Mesodermal cell (in vitro differentiated cells): ENCODE results near the gene EXOC2.
"Not testable (repeated sequence)": the region's sequence is repeated elsewhere in the genome, so short reads cannot be mapped to it uniquely, and the experiment has no call there.

Experiments
- H3K27ac ChIP-seq: 2 replicates; pipeline ENCODE4 v1.7.0; 2013; ENCODE audit warnings: mild to moderate bottlenecking, low read depth, low read length, moderate library complexity; ENCODE audit not compliant: severe bottlenecking
- H3K36me3 ChIP-seq: 2 replicates; pipeline ENCODE4 v1.7.1; 2013; ENCODE audit warnings: mild to moderate bottlenecking, low read length, moderate library complexity; ENCODE audit not compliant: control insufficient read depth, insufficient read depth
- H3K4me1 ChIP-seq: one replicate; pipeline ENCODE4 v1.7.1; 2013; ENCODE audit warnings: mild to moderate bottlenecking, low read length; ENCODE audit not compliant: insufficient read depth, control insufficient read depth, poor library complexity, severe bottlenecking
- H3K4me3 ChIP-seq: 2 replicates; pipeline ENCODE4 v1.7.0; 2013; ENCODE audit warnings: low read length, control low read depth, mild to moderate bottlenecking; ENCODE audit not compliant: insufficient read depth, poor library complexity, severe bottlenecking; ENCODE audit errors: extremely low read depth
- H3K9me3 ChIP-seq: 2 replicates; pipeline ENCODE4 v1.7.1; 2013; ENCODE audit warnings: mild to moderate bottlenecking, low read length, moderate library complexity; ENCODE audit not compliant: control insufficient read depth
- WGBS, 2 experiments: methylation state at CpG; one replicate each; pipeline ENCODE4 v1.1.5; 2013; ENCODE audit warnings: missing lambda C conversion rate in 2 of 2; ENCODE audit not compliant: insufficient coverage in 2 of 2; 5-methylcytosine and 5-hydroxymethylcytosine counted together

The EXOC2 gene

DNA sequence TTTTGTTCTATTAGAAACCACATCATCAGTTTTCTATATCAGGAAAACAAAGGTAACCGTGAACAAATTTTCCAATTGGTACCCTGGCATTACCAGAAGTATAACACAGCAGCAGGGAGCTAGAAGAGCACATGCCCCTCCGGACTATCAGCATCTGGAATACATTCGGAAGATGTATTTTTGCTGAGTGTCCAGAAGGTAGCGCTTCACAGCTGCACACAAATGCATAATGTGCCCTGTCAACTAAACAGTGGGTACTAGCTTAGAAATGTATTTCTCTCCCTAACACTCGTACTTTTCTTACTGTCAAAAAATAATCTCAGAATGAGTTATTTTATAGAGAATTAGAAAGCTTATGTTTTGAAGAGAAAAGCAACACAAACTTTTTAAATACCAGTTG is 113.6 kb downstream of the EXOC2 start:
- Histone ChIP-seq H3K4me3 (no peak overlapping the region), H3K27ac (no peak overlapping the region), H3K36me3 (peaks cover 15% of the 10 kb centered on the region), H3K4me1 (peaks cover 18% of the 10 kb centered on the region), H3K9me3 (peaks cover 7% of the 10 kb centered on the region)
- WGBS, 2 experiments = 96 to 100% methylated on average over 3 of the region's 5 CpGs

DNA sequence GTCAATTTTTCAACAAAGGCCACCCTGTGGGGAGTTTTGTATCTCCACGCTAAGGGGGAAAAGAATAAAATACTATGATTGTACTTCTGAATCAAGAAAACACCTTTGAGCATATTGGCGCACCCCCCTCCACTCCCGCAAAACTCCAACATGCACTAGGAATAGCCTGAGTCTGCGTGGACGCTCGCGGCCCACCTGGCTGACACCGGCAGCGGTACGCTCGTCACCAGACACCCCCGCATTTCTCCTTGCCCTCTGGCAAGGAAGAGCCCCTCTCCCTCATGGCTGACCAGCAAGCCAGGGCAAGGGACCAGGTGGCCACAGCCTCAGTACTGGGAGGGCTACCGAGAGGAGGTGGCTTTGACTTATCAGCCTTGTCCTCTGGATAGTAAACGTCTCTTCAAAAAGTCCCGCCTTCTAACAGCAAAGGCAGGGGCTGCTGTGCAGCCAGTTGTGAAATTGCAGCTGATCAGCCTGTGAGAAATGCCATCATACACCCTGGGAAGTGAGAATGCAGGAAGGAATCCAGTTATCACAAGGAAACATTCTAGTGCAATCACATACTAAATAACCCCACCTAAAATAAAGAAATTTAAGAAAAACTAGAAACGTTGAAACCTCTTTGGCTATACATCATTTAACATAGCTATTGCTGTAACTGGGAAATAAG is 120.2 kb downstream of the EXOC2 start:
- Histone ChIP-seq H3K27ac (no peak overlapping the region), H3K4me3 (no peak overlapping the region), H3K9me3 (peaks cover 7% of the 10 kb centered on the region), H3K36me3 (peaks cover 40% of the 10 kb centered on the region), H3K4me1 (no peaks in the 10 kb centered on the region)
- 88 to 89% methylated on average over 11 to 12 of the region's 16 CpGs for WGBS, 2 experiments

DNA sequence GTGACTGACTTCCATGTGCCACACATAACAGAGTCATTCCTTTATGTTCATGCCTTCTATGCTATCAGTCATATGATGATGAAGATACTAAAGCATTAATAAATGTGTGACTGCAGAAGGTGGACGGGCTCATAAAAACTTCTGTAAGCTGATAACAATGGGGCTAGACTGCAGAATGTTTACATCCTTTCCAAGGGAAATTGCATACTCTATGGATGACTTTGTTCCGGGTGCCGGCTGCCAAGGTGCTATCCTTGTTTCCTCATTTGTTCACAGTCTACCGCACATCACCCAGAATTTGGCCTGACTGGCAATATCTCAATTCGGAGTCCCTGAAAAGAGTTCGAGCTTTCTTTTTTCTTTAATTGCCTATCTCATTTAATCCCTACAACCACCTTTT is 121.0 kb downstream of the EXOC2 start:
- H3K9me3 ChIP-seq = peaks cover 7% of the 10 kb centered on the region
- peaks cover 40% of the 10 kb centered on the region for H3K36me3 ChIP-seq
- WGBS, 2 experiments = 91 to 98% methylated on average over 6 of the region's 6 CpGs
- H3K4me3 ChIP-seq = no peak overlapping the region
- H3K4me1 ChIP-seq = no peaks in the 10 kb centered on the region
- H3K27ac ChIP-seq = no peak overlapping the region

DNA sequence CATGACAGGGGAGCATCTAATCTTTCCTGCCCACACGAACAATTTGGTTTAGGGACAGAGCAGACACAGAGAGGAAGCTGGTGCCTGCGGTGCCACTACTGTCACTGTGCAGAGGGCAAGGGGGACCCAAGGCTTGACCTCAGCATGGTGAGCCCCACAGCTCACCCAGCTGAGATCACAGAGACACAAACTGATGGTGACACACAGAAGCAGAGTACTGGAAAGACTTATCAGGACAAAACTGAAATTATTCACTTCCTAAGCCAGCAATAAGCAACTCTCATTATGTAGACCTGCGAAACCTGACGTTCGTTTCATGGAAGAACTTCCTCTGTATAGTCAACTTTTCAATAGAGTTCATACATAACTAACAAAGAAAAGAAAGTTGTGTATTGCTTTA is 122.1 kb downstream of the EXOC2 start:
- H3K27ac ChIP-seq = no peak overlapping the region
- 97 to 100% methylated on average over 1 to 2 of the region's 5 CpGs for WGBS, 2 experiments
- peaks cover 7% of the 10 kb centered on the region for H3K9me3 ChIP-seq
- H3K4me3 ChIP-seq = no peak overlapping the region
- no peaks in the 10 kb centered on the region for H3K4me1 ChIP-seq
- H3K36me3 ChIP-seq = peaks cover 37% of the 10 kb centered on the region

DNA sequence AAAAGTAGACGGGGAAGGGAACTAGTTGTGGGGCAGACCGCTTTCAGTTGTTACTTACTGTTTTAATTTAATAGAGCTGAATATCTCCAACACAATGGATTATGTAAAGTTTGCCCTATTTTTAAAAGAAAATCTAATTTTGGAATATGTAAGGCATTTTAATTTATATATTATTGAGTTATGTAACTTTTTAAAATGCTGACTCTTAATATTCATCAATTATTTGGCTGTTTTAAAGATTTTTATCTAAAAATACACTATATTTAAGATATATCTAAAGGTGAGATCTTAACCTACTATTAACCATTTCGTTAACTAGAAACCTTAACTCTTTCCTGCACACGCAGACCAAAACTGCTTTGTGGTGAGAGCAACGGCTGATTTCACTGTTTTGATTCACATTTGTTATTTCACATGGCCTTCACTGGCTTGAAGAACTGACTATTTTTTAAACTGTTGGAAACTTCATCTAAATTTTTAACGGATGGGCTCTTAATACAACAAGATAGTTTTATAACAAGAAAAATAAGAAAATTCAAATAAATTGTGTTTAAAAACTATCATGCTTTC is 123.9 kb downstream of the EXOC2 start:
- no peak overlapping the region for H3K27ac ChIP-seq
- no peaks in the 10 kb centered on the region for H3K4me1 ChIP-seq
- 90 to 100% methylated on average over 2 to 3 of the region's 6 CpGs for WGBS, 2 experiments
- no peak overlapping the region for H3K4me3 ChIP-seq
- peaks cover 28% of the 10 kb centered on the region for H3K36me3 ChIP-seq
- H3K9me3 ChIP-seq = no peaks in the 10 kb centered on the region

DNA sequence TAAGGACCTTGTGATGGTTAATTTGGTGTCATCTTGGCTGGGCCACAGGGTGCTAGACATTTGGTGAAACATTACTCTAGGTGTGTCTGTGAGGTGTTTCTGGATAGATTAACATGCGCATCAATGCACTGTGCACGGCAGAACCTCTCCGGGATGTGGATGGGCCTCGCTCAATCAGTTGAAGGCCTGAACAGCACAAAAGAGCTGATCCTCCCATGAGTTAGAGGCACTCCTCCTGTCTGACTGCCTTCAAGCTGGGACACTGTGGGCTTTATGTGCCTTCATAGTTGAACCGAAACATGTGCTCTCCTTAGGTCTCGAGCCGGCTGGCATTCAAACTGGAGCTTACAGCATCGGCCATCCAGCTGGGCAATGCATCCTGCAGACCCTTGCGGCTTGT is 124.9 kb downstream of the EXOC2 start:
- H3K36me3 ChIP-seq = peaks cover 34% of the 10 kb centered on the region

DNA sequence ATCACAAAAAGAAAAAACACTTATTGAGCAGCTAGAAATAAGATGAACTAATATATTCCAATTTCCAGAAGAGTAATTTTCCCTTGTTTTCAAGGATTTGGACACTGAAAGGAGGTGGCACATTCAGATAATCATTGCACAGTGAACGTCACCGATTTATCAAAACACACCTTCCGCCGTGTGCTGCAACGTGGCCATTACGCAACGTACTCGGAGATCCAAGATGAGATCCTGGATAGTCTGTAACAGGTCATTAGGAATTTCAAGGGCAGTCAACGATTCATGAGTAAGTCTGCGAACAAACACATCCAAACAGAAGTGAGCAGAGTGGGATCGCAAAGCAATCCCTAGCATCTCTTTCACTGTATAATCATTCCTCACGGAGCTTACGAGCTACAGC is 129.1 kb downstream of the EXOC2 start:
- no peak overlapping the region for H3K27ac ChIP-seq
- H3K9me3 ChIP-seq = no peaks in the 10 kb centered on the region
- 99% methylated on average over 10 of the region's 13 CpGs for WGBS, 2 experiments
- H3K36me3 ChIP-seq = peaks cover 37% of the 10 kb centered on the region
- no peak overlapping the region for H3K4me3 ChIP-seq
- no peaks in the 10 kb centered on the region for H3K4me1 ChIP-seq

More for the DNA sequence above, 124.9 kb downstream of the EXOC2 start:
- H3K4me3 ChIP-seq = no peak overlapping the region
- no peaks in the 10 kb centered on the region for H3K9me3 ChIP-seq
- H3K27ac ChIP-seq = no peak overlapping the region
- WGBS, 2 experiments = 94 to 99% methylated on average over 8 to 9 of the region's 9 CpGs
- H3K4me1 ChIP-seq = no peaks in the 10 kb centered on the region

DNA sequence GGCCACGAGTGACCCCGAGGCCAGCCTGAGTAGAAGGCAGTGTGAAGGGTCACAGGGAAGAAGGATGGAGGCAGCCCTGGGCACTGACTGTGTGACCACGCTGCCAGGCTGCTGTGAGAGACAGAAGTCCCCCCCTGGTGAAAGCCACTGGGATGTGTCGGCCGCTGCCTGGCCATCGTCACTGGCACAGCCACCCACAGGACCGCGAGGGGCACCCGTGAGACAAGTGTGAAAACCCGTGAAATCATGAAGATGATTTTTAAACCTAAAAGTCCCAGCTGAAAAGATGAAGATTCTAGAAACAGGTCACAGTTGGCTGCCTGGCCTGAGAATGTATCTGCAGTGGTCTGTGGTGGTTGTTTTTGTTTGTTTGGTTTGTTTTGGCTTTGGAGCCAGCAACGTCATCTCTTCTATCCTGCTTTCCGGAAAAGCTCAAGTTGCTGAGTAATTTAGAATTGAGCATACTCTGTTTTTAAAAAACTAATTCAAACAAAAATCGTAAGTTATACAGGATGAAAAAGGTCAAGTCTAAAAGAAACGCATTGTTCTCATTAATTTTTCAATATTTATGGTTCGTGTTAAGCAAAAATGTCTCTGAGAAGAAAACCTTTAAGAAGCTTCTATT is 130.8 kb downstream of the EXOC2 start:
- Histone ChIP-seq H3K27ac (no peak overlapping the region), H3K9me3 (no peaks in the 10 kb centered on the region), H3K36me3 (peaks cover 42% of the 10 kb centered on the region), H3K4me1 (no peaks in the 10 kb centered on the region), H3K4me3 (no peak overlapping the region)
- 95 to 96% methylated on average over 7 to 9 of the region's 15 CpGs for WGBS, 2 experiments

DNA sequence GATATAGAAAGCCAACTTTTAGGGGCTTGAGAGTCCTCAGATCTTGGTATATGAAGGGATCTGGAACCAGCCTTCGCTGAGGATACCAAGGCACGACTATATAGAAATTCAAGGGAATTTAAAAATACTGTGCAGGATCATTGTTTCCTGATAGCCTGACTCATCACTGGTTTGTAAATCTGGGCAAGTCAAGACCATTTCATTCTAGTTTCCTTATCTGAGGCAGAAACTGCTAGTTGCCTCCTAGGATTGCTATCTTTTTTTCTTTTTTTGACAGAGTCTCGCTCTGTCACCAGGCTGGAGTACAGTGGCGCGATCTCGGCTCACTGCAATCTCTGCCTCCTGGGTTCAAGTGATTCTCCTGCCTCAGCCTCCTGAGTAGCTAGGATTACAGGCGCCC is 131.6 kb downstream of the EXOC2 start:
- WGBS, 2 experiments = 96 to 100% methylated on average over 6 to 7 of the region's 7 CpGs
- H3K36me3 ChIP-seq = peaks cover 42% of the 10 kb centered on the region
- H3K4me1 ChIP-seq, H3K27ac ChIP-seq, H3K9me3 ChIP-seq, H3K4me3 ChIP-seq: not testable (repeated sequence)

DNA sequence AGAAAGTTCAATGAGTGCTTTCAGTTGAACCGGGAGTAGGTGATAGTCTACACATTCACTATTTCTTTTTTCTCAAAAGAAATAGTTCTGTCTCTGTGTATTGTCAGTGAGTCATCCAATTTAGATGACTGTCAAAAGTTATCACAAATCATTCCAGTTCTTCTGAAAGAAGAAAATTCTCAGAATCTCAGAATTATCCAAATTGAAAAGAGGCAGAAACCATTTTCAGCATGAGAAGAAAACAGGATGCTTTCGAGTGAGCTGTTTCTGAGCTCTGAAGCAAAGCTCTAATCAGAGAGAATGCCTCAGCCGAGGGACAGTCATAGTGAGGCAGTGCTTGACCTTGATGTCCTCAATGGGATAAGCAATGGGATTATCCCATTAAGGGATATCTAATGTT is 134.0 kb downstream of the EXOC2 start:
- Histone ChIP-seq H3K36me3 (peaks cover 41% of the 10 kb centered on the region), H3K4me3 (no peak overlapping the region), H3K9me3 (no peaks in the 10 kb centered on the region), H3K27ac (no peak overlapping the region), H3K4me1 (no peaks in the 10 kb centered on the region)
- WGBS, 2 experiments = 96 to 98% methylated on average over 2 of the region's 3 CpGs

DNA sequence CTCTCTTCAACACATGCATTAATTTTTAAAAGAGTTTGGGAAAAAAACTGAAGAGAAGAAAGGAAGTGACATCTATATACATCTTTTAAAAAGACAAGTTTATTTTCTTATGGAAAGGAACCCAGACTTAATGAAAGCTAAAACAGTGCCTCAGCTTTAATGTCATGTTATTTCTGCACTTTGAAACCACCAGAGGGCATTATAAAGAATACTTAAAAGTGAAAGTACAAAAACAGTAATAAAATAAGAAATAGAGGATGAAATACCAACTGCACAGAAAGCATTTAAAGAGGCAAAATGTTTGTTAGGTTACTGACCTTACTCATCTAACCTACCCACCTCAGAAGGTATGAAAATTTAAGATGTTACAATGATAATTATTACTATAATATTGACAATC is 134.8 kb downstream of the EXOC2 start:
- no peak overlapping the region for H3K27ac ChIP-seq
- no peaks in the 10 kb centered on the region for H3K9me3 ChIP-seq
- no peak overlapping the region for H3K4me3 ChIP-seq
- H3K36me3 ChIP-seq = peaks cover 36% of the 10 kb centered on the region
- H3K4me1 ChIP-seq = no peaks in the 10 kb centered on the region
